Fibroblast of pulmonary artery (primary cell): ENCODE measurements around the gene LSAMP.
"Not testable (repeated sequence)": the region's sequence is repeated elsewhere in the genome, so short reads cannot be mapped to it uniquely, and the experiment has no call there.

ENCODE experiments used
- DNase-seq: peaks from one replicate; pipeline ENCODE4 v3.0.0-alpha.2; 2010; ENCODE audit warnings: low read depth
- H3K4me3 ChIP-seq: replicated peaks from 2 replicates; pipeline ENCODE4 v1.5.1; 2011; ENCODE audit warnings: low read depth, mild to moderate bottlenecking, control low read depth, low read length, moderate library complexity
- TF ChIP-seq, protein P1 (sequence below): IDR thresholded peaks from 2 replicates; pipeline ENCODE4 v1.5.1; 2011; ENCODE audit warnings: mild to moderate bottlenecking, control low read depth, low read length, inconsistent platforms; ENCODE audit errors: missing control alignments

LSAMP gene

DNA sequence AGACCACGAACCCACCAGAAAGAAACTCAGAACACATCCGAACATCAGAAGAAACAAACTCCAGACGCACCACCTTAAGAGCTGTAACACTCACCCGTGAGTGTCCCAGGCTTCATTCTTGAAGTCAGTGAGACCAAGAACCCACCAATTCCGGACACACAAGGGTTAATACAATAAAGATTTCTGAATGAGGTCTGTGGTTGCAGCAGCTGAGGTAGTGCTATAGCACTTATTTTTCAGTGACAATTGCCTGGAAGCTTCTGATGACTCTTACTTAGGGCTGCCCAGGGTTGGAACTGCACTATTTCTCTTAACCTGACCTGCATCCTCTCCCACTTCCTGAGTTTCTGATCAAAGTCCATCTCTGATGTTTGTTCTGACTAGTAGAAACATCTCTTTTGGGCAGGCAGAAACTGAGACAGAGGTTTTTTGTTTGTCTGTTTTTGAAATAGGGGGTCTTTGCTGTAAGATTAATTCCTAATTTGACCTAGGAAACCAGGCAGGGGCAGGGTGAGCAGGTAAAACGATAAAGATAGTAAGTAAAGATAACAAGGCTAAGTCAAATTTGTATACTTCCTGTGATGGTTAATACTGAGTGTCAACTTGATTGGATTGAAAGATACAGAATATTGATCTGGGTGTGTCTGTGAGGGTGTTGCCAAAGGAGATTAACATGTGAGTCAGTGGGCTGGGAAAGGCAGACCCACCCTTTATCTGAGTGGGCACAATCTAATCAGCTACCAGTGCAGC is 652.9 kb downstream of the LSAMP start:
- no peak overlapping the region for H3K4me3 ChIP-seq
- DNase-seq: no peak
- TF ChIP-seq, protein P1, sequence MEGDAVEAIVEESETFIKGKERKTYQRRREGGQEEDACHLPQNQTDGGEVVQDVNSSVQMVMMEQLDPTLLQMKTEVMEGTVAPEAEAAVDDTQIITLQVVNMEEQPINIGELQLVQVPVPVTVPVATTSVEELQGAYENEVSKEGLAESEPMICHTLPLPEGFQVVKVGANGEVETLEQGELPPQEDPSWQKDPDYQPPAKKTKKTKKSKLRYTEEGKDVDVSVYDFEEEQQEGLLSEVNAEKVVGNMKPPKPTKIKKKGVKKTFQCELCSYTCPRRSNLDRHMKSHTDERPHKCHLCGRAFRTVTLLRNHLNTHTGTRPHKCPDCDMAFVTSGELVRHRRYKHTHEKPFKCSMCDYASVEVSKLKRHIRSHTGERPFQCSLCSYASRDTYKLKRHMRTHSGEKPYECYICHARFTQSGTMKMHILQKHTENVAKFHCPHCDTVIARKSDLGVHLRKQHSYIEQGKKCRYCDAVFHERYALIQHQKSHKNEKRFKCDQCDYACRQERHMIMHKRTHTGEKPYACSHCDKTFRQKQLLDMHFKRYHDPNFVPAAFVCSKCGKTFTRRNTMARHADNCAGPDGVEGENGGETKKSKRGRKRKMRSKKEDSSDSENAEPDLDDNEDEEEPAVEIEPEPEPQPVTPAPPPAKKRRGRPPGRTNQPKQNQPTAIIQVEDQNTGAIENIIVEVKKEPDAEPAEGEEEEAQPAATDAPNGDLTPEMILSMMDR: no peak

DNA sequence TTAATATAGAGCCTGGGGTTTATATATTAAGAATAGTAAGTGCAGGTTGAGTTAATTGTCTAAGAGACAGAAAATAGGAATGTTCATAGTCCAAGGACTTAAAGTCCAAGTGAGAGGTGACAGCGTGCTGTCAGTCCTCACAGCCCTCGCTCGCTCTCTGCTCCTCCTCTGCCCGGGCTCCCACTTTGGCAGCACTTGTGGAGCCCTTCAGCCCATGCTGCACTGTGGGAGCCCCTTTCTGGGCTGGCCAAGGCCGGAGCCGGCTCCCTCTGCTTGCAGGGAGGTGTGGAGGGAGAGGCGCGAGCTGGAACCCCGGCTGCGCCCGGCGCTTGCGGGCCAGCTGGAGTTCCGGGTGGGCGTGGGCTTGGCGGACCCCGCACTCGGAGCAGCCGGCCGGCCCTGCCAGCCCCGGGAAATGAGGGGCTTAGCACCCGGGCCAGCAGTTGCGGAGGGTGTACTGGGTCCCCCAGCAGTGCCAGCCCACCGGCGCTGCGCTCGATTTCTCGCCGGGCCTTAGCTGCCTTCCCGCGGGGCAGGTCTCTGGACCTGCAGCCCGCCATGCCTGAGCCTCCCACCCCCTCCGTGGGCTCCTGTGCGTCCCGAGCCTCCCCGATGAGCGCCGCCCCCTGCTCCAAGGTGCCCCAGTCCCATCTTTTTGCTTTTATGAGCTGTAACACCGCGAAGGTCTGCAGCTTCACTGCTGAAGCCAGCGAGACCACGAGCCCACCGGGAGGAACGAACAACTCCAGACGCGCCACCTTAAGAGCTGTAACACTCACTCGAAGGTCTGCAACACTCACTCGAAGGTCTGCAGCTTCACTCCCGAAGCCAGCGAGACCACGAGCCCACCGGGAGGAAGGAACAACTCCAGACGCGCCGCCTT is 653.8 kb downstream of the LSAMP start:
- H3K4me3 ChIP-seq, DNase-seq: not testable (repeated sequence)

DNA sequence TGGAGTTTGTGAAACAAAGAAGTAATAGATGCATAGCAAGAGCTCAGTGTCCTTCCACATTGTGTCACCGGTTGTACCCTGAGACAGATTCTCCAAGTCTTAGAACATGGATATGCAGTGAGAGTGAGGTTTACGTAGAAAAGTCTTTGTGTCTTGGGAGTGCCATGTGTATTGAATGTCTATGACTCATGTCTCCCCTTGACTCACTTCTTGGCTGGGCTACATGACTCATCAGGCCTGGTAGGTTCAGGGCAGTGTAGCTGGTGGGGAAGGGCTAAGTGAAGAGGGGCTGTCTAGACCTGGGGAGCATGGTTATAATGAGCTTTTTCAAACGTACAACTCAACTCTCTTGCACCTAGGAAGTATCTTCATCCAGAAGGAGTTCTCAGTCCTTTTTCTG is 654.5 kb downstream of the LSAMP start:
- TF ChIP-seq, protein P1: no peak
- DNase-seq: peak; percentile 96
- H3K4me3 ChIP-seq: no peak overlapping the region

DNA sequence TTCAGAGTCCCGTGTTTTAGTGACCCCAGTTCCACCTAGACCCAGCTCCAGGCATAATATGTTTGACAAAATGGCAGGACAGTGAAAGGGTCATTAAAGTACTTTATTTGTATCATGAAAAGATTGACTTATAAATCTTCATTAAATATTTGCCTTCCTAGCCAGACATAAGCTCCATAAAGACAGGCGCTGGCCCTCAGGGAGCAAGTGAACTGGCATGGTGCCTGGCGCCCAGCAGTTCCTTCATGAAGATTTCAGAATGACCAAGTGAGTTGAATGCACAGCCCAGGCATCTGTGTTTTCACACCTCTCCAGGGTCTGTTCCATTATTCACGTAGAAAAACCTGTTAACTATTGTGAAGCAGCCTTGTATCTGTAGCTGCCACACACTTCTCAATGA is 655.8 kb downstream of the LSAMP start:
- H3K4me3 ChIP-seq: no peak overlapping the region
- TF ChIP-seq, protein P1: no peak
- DNase-seq: no peak

DNA sequence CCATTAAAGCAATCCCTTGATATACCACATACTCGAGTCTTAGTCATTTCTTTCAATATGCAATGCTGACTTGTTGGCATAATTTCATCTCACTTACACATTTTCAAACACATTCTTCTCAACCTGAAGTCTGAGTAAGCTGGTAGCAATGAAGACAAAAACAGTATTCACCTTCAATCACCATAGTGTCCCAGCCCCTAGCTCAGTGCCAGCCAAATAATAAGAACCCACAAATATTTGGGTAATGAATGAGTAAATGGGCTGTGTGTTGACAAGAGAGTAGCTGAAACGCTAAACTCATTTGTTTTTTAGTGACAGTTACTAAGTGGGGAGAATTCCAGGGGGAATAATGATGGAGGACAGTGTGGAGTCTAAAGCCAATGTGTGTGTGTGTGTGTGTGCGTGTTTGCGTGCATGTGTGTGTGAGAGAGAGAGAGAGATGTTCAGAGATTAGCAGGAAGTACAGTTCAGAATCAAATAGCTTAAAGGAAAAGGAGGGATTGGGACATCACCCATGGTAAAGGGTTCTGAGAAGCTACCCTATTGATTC is 656.3 kb downstream of the LSAMP start:
- TF ChIP-seq, protein P1: no peak
- H3K4me3 ChIP-seq: no peak overlapping the region
- peak; percentile 78 for DNase-seq

DNA sequence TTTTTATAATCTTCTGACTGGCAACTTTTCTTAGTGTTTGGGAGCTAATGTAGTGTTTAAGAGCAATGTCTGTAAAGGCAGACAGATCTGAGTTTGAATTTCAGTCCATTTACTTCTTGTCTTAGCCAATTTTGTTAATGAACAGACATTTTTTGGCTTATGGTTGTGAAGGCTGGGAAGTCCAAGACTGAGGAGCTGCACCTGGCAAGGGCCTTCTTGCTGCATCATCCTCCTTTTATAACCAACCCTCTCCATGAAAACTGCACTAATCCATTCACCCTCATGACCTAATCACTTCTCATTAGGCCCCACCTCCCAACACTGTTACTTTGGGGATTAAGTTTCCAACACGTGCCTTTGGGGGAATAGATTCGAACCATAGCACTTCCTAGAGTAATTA is 657.5 kb downstream of the LSAMP start:
- TF ChIP-seq, protein P1: no peak
- DNase-seq: no peak
- no peak overlapping the region for H3K4me3 ChIP-seq

DNA sequence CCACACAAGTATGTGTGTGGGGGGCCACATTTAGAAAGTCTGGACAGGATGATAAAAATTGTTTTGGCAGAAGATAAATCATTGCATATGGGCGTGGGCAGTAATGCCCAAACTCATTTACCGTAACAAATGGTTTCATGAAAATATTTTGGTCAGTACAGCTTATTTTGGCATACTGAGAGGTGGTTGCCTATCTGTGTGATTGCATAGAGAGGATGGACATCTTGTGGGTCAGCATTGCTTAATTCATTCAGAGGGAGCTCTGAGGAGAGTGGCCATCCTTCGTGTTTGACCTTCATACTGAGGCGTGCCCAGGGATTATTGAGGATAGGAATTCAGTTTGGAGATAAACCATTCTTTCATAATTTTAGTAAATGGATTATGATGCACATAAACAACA is 659.5 kb downstream of the LSAMP start:
- DNase-seq: no peak
- TF ChIP-seq, protein P1: no peak
- H3K4me3 ChIP-seq: no peak overlapping the region
